HG02571 (cell line): ENCODE results near the gene NOPCHAP1.
"Not testable (repeated sequence)": the region's sequence is repeated elsewhere in the genome, so short reads cannot be mapped to it uniquely, and the experiment has no call there.

Source experiments
- ATAC-seq: cut with Tn5 transposase; IDR thresholded peaks from one replicate; pipeline ENCODE4 v1.9.1; 2021; ENCODE audit warnings: mild to moderate bottlenecking, moderate library complexity; ENCODE audit not compliant: unreplicated experiment

Gene NOPCHAP1

GRCh38 chr12:104986022-104986941 is at the start of gene NOPCHAP1:
Gene NOPCHAP1 (plus strand): TSS chr12:104986316. CDS start chr12:104986353, 37 bp downstream.
- ATAC-seq, result peak; percentile 97

- no peak for ATAC-seq
These were observed 47.7 kb upstream of the NOPCHAP1 start for GRCh38 chr12:104938371-104938770.

- ATAC-seq, result no peak
These were observed 47.0 kb upstream of the NOPCHAP1 start for GRCh38 chr12:104939089-104939488.

GRCh38 chr12:104941454-104941853 is 44.7 kb upstream of the NOPCHAP1 start:
- ATAC-seq, result no peak

- ATAC-seq, result no peak
These were observed 44.0 kb upstream of the NOPCHAP1 start for GRCh38 chr12:104942075-104942474.

GRCh38 chr12:104943401-104943800 is 42.7 kb upstream of the NOPCHAP1 start:
- ATAC-seq, result not testable (repeated sequence)

GRCh38 chr12:104944252-104944651 is 41.9 kb upstream of the NOPCHAP1 start:
- ATAC-seq, result no peak

- ATAC-seq, result not testable (repeated sequence)
These were observed 37.4 kb upstream of the NOPCHAP1 start for GRCh38 chr12:104948716-104949115.

- no peak for ATAC-seq
These were observed 34.2 kb upstream of the NOPCHAP1 start for GRCh38 chr12:104951759-104952509.

GRCh38 chr12:104952816-104953215 is 33.3 kb upstream of the NOPCHAP1 start:
- no peak for ATAC-seq

GRCh38 chr12:104953323-104953722 is 32.8 kb upstream of the NOPCHAP1 start:
- no peak for ATAC-seq

GRCh38 chr12:104955703-104956102 is 30.4 kb upstream of the NOPCHAP1 start:
- no peak for ATAC-seq

- no peak for ATAC-seq
These were observed 29.0 kb upstream of the NOPCHAP1 start for GRCh38 chr12:104956870-104957718.

GRCh38 chr12:104957719-104958000 is 28.5 kb upstream of the NOPCHAP1 start:
- peak; percentile 16 for ATAC-seq

GRCh38 chr12:104958001-104958804 is 27.9 kb upstream of the NOPCHAP1 start, which contains the start of gene SLC41A2:
Gene SLC41A2 (minus strand): TSS chr12:104958290. CDS start chr12:104928527, 29,763 bp downstream.
- peak; percentile 73 for ATAC-seq

GRCh38 chr12:104958805-104959334 is 27.2 kb upstream of the NOPCHAP1 start:
- no peak for ATAC-seq

- no peak for ATAC-seq
These were observed 26.7 kb upstream of the NOPCHAP1 start for GRCh38 chr12:104959335-104959841.

GRCh38 chr12:104960464-104960863 is 25.7 kb upstream of the NOPCHAP1 start:
- no peak for ATAC-seq

- ATAC-seq, result no peak
These were observed 22.4 kb upstream of the NOPCHAP1 start for GRCh38 chr12:104963757-104964156.
